ENCODE data around the gene IMMP2L.

Gene IMMP2L

GRCh38 chr7:110854166-110854565, 708.1 kb downstream of the IMMP2L start:
- POLR2A ChIA-PET: no interaction called here
- TF ChIP-seq ELF4 (IDR thresholded peaks at IDR 0.05) (no peak), PKNOX1 (IDR thresholded peaks at IDR 0.05) (no peak), FOXA1 (IDR thresholded peaks at IDR 0.05) (no peak), FOXK2 (IDR thresholded peaks at IDR 0.05) (no peak), SUZ12 (IDR thresholded peaks at IDR 0.05) (no peak), ZNF384 (IDR thresholded peaks at IDR 0.05) (no peak), TARDBP (IDR thresholded peaks at IDR 0.05) (no peak), CTBP1 (IDR thresholded peaks at IDR 0.05; ENCODE audit: borderline replicate concordance) (no peak), BHLHE40 (IDR thresholded peaks at IDR 0.05; ENCODE audit: borderline replicate concordance) (no peak), HDGF (IDR thresholded peaks at IDR 0.05; ENCODE audit: borderline replicate concordance) (no peak), ARNT (IDR thresholded peaks at IDR 0.05) (no peak), SP1 (IDR thresholded peaks at IDR 0.05) (no peak), L3MBTL2 (conservative IDR thresholded peaks at IDR 0.05) (no peak), LEF1 (IDR thresholded peaks at IDR 0.05; ENCODE audit: borderline replicate concordance) (no peak)
- CTCF ChIA-PET: no interaction called here
- no peak for DNase-seq (ENCODE audit: extremely low spot score)

DNA sequence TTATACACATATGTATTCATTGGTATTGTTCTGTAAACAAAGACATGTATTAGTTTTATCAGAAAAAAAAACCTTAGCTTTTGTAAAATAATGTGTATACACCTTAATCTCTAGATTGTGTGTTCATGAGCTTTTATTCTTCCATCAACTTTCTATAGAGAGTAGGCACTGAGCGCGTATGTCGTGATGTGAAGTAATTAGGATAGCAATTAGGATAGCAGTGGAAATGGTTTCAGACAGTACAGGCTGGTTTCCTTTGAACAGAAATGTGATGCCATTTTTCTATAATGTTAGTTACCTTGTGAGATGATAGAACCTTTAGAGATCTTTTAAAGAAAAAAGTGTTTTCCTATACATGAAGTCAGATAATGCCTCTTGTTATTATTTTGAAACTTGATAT, 709.0 kb downstream of the IMMP2L start:
- ChIA-PET POLR2A (no interaction called here), CTCF (no interaction called here)
- no peak for TF ChIP-seq NFRKB (IDR thresholded peaks at IDR 0.05)
- no peak for TF ChIP-seq FOXK2 (IDR thresholded peaks at IDR 0.05)
- TF ChIP-seq FOXM1 (IDR thresholded peaks at IDR 0.05; ENCODE audit: borderline replicate concordance): no peak
- TF ChIP-seq ARNT (IDR thresholded peaks at IDR 0.05): no peak
- no peak for TF ChIP-seq TARDBP (IDR thresholded peaks at IDR 0.05)
- TF ChIP-seq SUZ12 (IDR thresholded peaks at IDR 0.05): no peak
- no peak for TF ChIP-seq ELF4 (IDR thresholded peaks at IDR 0.05)
- no peak for TF ChIP-seq L3MBTL2 (conservative IDR thresholded peaks at IDR 0.05)
- TF ChIP-seq PKNOX1 (IDR thresholded peaks at IDR 0.05): no peak
- TF ChIP-seq BHLHE40 (IDR thresholded peaks at IDR 0.05; ENCODE audit: borderline replicate concordance): no peak
- TF ChIP-seq FOXA1 (IDR thresholded peaks at IDR 0.05): no peak
- TF ChIP-seq ZNF384 (IDR thresholded peaks at IDR 0.05): no peak
- no peak for TF ChIP-seq CTBP1 (IDR thresholded peaks at IDR 0.05; ENCODE audit: borderline replicate concordance)
- TF ChIP-seq SP1 (IDR thresholded peaks at IDR 0.05): no peak
- no peak for TF ChIP-seq HDGF (IDR thresholded peaks at IDR 0.05; ENCODE audit: borderline replicate concordance)
- no peak for TF ChIP-seq LEF1 (IDR thresholded peaks at IDR 0.05; ENCODE audit: borderline replicate concordance)
- DNase-seq (ENCODE audit: extremely low spot score): no peak

GRCh38 chr7:110852156-110852940, 709.9 kb downstream of the IMMP2L start:
- no peak for DNase-seq (ENCODE audit: extremely low spot score)
- ChIA-PET CTCF (no interaction called here), POLR2A (no interaction called here)
- TF ChIP-seq TARDBP (IDR thresholded peaks at IDR 0.05): no peak
- no peak for TF ChIP-seq ZNF384 (IDR thresholded peaks at IDR 0.05)
- TF ChIP-seq FOXK2 (IDR thresholded peaks at IDR 0.05): no peak
- no peak for TF ChIP-seq FOXA1 (IDR thresholded peaks at IDR 0.05)
- TF ChIP-seq PKNOX1 (IDR thresholded peaks at IDR 0.05): no peak
- TF ChIP-seq HDGF (IDR thresholded peaks at IDR 0.05; ENCODE audit: borderline replicate concordance): no peak
- TF ChIP-seq L3MBTL2 (conservative IDR thresholded peaks at IDR 0.05): no peak
- no peak for TF ChIP-seq ELF4 (IDR thresholded peaks at IDR 0.05)
- no peak for TF ChIP-seq BHLHE40 (IDR thresholded peaks at IDR 0.05; ENCODE audit: borderline replicate concordance)
- TF ChIP-seq LEF1 (IDR thresholded peaks at IDR 0.05; ENCODE audit: borderline replicate concordance): no peak
- no peak for TF ChIP-seq NFRKB (IDR thresholded peaks at IDR 0.05)
- no peak for TF ChIP-seq ARNT (IDR thresholded peaks at IDR 0.05)
- TF ChIP-seq CTBP1 (IDR thresholded peaks at IDR 0.05; ENCODE audit: borderline replicate concordance): no peak
- TF ChIP-seq FOXM1 (IDR thresholded peaks at IDR 0.05; ENCODE audit: borderline replicate concordance): no peak
- no peak for TF ChIP-seq SUZ12 (IDR thresholded peaks at IDR 0.05)
- TF ChIP-seq SP1 (IDR thresholded peaks at IDR 0.05): no peak

DNA sequence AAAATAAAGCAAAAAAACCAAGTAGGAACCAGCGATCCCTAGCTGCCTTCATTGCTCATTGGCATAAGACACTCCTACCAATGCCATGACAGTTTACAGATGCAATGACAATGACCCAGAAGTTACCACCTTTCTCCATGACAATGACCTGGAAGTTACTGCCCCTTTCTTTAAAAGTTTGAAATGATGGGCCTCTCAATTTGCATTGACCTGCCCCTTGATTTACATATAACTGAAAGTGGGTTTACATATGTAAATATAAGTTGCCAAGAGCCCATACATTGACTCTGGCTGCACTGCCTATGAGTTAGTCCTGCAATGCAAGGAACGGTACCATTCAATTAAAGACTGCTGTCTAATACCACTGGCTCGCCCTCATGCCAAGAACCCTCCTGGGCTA, 712.1 kb downstream of the IMMP2L start:
- no peak for DNase-seq (ENCODE audit: extremely low spot score)
- TF ChIP-seq HDGF (IDR thresholded peaks at IDR 0.05; ENCODE audit: borderline replicate concordance) (no peak), ELF4 (IDR thresholded peaks at IDR 0.05) (no peak), ARNT (IDR thresholded peaks at IDR 0.05) (no peak), CTBP1 (IDR thresholded peaks at IDR 0.05; ENCODE audit: borderline replicate concordance) (no peak), L3MBTL2 (conservative IDR thresholded peaks at IDR 0.05) (no peak), SUZ12 (IDR thresholded peaks at IDR 0.05) (no peak), FOXA1 (IDR thresholded peaks at IDR 0.05) (no peak), ZNF384 (IDR thresholded peaks at IDR 0.05) (no peak), NFRKB (IDR thresholded peaks at IDR 0.05) (no peak), TARDBP (IDR thresholded peaks at IDR 0.05) (no peak)
- POLR2A ChIA-PET: no interaction called here
- CTCF ChIA-PET: no interaction called here

GRCh38 chr7:110842796-110843195, 719.5 kb downstream of the IMMP2L start:
- ChIA-PET CTCF (no interaction called here), POLR2A (no interaction called here)
- TF ChIP-seq LEF1 (IDR thresholded peaks at IDR 0.05; ENCODE audit: borderline replicate concordance): no peak
- no peak for TF ChIP-seq BHLHE40 (IDR thresholded peaks at IDR 0.05; ENCODE audit: borderline replicate concordance)
- no peak for TF ChIP-seq FOXA1 (IDR thresholded peaks at IDR 0.05)
- no peak for TF ChIP-seq ARNT (IDR thresholded peaks at IDR 0.05)
- no peak for TF ChIP-seq SP1 (IDR thresholded peaks at IDR 0.05)
- no peak for TF ChIP-seq NFRKB (IDR thresholded peaks at IDR 0.05)
- no peak for TF ChIP-seq CTBP1 (IDR thresholded peaks at IDR 0.05; ENCODE audit: borderline replicate concordance)
- no peak for TF ChIP-seq TARDBP (IDR thresholded peaks at IDR 0.05)
- TF ChIP-seq PKNOX1 (IDR thresholded peaks at IDR 0.05): no peak
- TF ChIP-seq ELF4 (IDR thresholded peaks at IDR 0.05): no peak
- no peak for TF ChIP-seq L3MBTL2 (conservative IDR thresholded peaks at IDR 0.05)
- no peak for TF ChIP-seq FOXM1 (IDR thresholded peaks at IDR 0.05; ENCODE audit: borderline replicate concordance)
- TF ChIP-seq HDGF (IDR thresholded peaks at IDR 0.05; ENCODE audit: borderline replicate concordance): no peak
- no peak for TF ChIP-seq ZNF384 (IDR thresholded peaks at IDR 0.05)
- TF ChIP-seq SUZ12 (IDR thresholded peaks at IDR 0.05): no peak
- no peak for TF ChIP-seq FOXK2 (IDR thresholded peaks at IDR 0.05)
- DNase-seq (ENCODE audit: extremely low spot score): no peak
